ENCODE results near the gene ANKRD33B.

The ANKRD33B gene

DNA sequence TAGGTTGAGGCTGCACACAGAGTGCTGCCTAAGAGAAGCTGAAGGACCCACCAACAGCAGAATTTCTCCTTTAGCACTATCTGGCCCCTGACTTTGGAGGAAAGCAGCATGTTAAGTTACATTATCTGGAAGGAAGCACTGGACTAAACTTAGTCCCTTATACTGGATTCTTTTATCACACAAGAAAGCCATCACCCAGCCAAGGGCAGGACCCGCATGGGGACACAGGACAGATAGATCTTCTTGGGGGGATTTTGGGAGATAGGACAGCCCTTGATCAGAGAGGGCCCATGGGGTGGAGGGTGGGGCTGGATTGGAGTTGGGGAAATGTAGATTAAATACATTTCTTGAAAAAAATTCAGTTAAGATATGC lies 14.4 kb downstream of the ANKRD33B start:
- H3K27me3 ChIP-seq (ENCODE audit: control insufficient read depth, insufficient read depth, low read length): no peaks in the 10 kb centered on the region
- no peak overlapping the region for H3K4me3 ChIP-seq (ENCODE audit: low read length)
- H3K4me1 ChIP-seq (ENCODE audit: control insufficient read depth, insufficient read depth, low read length): no peaks in the 10 kb centered on the region
- H3K9ac ChIP-seq (ENCODE audit: low read length): no peak overlapping the region
- no peak overlapping the region for H3K27ac ChIP-seq (ENCODE audit: low read depth, low read length)
- no peaks in the 10 kb centered on the region for H3K36me3 ChIP-seq (ENCODE audit: control insufficient read depth, insufficient read depth, low read length)

DNA sequence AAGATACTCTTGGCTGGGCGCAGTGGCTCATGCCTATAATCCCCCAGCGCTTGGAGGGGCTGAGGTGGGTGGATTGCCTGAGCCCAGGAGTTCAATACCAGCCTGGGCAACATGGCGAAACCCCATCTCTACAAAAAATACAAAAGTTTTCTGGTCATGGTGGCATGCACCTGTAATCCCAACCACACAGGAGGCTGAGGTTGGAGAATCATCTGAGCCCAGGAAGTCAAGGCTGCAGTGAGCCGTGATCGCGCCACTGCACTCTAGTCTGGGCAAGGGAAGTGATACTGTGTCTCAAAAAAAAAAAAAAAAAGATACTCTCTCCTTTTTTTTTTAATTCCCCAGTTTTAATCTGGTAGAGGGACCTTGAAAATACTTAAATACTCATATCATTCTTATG lies 15.0 kb downstream of the ANKRD33B start:
- Histone ChIP-seq H3K27me3 (ENCODE audit: control insufficient read depth, insufficient read depth, low read length) (no peaks in the 10 kb centered on the region), H3K36me3 (ENCODE audit: control insufficient read depth, insufficient read depth, low read length) (no peaks in the 10 kb centered on the region), H3K27ac (ENCODE audit: low read depth, low read length) (no peak overlapping the region), H3K4me3 (ENCODE audit: low read length) (no peak overlapping the region), H3K4me1 (ENCODE audit: control insufficient read depth, insufficient read depth, low read length) (no peaks in the 10 kb centered on the region), H3K9ac (ENCODE audit: low read length) (no peak overlapping the region)

DNA sequence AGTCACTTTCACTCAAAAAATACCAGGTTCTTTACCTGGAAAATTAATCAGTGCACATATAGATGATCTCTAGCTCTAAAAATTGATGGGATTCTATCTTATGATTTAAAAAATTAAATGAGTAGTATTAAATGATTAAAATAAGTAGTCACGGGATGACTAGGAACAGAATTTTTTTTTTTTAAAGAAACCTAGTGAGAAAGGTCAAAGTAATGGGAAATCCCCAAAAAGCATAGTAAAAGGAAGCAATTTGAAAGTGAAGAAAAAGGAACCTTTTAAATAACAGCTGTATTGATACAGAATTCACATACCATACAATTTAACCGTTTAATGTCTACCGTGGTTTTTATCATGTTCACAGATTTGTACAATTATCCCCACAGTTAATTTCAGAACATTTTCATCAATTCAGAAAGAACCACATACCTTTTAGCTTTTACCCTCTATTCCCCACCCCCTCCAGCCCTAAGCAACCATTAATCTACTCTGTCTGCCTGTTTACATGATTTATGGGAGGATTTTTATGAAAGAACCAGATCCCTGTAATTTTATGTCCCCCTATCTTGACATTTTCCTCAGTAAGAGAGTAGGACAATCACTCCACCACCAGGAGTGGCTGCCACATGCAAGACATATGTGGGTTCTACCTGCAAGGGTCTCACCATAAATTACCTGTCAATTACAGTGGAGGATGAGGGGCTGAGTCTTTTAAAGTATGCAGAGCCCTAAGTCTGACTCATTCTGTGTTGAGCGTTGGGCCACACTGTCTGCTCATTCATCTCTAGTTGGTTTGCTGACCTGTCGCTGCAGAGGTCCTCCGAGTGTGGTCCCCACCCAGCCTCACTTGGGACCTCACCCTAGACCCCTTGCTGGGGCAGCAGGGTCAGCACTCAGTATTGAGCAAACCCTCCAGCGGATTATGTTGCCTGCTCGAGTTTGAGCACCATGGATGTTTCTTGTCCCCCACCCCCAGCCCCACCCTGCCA lies 16.0 kb downstream of the ANKRD33B start:
- no peaks in the 10 kb centered on the region for H3K27me3 ChIP-seq (ENCODE audit: control insufficient read depth, insufficient read depth, low read length)
- H3K4me1 ChIP-seq (ENCODE audit: control insufficient read depth, insufficient read depth, low read length): no peaks in the 10 kb centered on the region
- H3K36me3 ChIP-seq (ENCODE audit: control insufficient read depth, insufficient read depth, low read length): no peaks in the 10 kb centered on the region
- H3K9ac ChIP-seq (ENCODE audit: low read length): no peak overlapping the region
- H3K27ac ChIP-seq (ENCODE audit: low read depth, low read length): no peak overlapping the region
- no peak overlapping the region for H3K4me3 ChIP-seq (ENCODE audit: low read length)

DNA sequence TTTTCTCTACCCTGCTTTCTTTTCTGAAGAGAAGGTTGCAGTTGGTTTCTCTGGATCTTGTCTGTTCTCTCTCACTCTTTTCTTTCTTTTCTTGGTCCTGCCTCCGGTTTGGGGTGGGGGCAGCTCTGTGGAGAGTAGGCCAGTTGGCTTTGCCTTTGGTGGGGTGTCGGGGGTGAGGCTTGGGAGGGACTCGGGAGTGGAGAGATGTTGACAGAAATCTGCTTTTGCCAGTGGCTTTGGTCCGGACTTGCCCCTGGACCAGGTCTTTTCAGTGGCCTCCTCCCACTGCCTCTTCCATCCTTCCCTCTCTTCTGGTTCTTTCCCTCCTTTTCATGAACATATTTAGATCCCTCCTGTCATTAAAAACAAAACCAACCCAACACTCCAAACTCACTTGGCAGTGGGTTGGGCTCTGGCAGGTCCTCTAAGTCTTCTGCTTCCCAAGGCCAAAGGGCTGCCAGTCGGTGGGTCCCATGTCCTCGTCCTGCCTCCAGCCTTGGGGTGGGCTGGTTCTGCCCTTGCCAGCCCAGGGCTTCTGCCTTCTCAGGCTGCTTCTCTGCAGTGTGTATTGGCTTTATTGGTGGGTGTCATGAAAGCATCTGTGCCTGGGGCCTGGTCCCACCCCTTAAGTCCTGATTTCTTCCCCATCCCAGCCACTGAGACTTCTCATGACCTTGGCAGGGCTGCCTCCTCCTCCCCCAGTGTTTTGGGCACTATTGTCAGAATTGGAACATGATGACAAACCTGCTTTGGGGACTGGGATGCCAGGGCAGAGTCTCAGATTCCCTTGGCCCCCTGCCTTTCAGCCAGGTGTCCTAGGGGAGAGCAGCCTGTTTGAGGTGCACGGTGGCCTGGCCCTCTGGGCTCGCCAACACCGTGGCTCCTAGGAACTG lies 16.9 kb downstream of the ANKRD33B start:
- Histone ChIP-seq H3K4me3 (ENCODE audit: low read length) (no peak overlapping the region), H3K27ac (ENCODE audit: low read depth, low read length) (no peak overlapping the region), H3K27me3 (ENCODE audit: control insufficient read depth, insufficient read depth, low read length) (no peaks in the 10 kb centered on the region), H3K9ac (ENCODE audit: low read length) (no peak overlapping the region), H3K36me3 (ENCODE audit: control insufficient read depth, insufficient read depth, low read length) (no peaks in the 10 kb centered on the region), H3K4me1 (ENCODE audit: control insufficient read depth, insufficient read depth, low read length) (no peaks in the 10 kb centered on the region)

DNA sequence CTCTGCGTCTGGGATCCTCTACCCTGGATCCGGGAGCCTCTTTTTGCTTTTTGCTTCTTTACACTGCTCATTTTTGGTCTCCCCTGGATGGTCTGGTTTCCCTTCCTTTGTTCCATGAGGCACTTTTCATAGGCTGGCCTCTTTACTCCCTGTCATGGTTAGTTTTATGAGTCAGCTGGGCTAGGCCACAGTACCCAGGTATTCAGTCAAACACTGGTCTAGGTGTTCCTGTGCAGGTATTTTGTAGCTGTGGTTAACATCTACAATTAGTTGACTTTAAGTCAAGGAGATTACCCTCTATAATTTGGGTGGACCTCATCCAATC lies 17.5 kb downstream of the ANKRD33B start:
- Histone ChIP-seq H3K4me1 (ENCODE audit: control insufficient read depth, insufficient read depth, low read length) (no peaks in the 10 kb centered on the region), H3K36me3 (ENCODE audit: control insufficient read depth, insufficient read depth, low read length) (no peaks in the 10 kb centered on the region), H3K4me3 (ENCODE audit: low read length) (no peak overlapping the region), H3K9ac (ENCODE audit: low read length) (no peak overlapping the region), H3K27ac (ENCODE audit: low read depth, low read length) (no peak overlapping the region), H3K27me3 (ENCODE audit: control insufficient read depth, insufficient read depth, low read length) (no peaks in the 10 kb centered on the region)

DNA sequence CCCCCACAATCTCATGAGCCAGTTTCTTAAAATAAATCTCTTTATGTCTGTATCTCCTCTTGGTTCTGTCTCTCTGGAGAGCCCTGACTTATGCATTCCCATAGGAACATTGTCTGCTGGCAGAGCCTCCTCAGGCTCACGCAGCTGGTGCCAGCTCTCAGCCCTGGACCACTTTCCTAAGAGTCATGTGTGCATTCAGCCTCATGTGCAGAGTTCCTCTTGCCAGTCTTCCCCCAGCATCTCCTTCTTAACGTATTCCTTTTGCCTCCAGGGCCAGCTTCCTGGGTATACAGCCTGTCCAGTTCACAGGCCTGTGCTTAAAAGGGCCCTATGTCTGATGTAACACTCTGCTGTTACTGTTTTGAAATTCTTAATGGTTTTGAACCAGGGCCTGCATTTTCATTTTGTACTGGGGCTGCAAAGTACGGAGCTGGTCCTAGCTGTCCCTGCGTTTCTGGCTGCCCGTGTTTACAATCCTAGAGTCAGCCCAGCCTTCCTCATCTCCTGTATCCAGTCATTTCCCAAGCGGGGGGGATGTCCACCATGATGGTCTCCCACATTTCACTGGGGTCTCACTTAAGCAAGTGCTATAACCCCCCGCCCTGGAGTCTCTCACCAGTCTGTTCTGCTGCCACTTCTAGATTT lies 18.1 kb downstream of the ANKRD33B start:
- H3K4me3 ChIP-seq (ENCODE audit: low read length): no peak overlapping the region
- no peak overlapping the region for H3K27ac ChIP-seq (ENCODE audit: low read depth, low read length)
- H3K27me3 ChIP-seq (ENCODE audit: control insufficient read depth, insufficient read depth, low read length): no peaks in the 10 kb centered on the region
- H3K9ac ChIP-seq (ENCODE audit: low read length): no peak overlapping the region
- no peaks in the 10 kb centered on the region for H3K4me1 ChIP-seq (ENCODE audit: control insufficient read depth, insufficient read depth, low read length)
- H3K36me3 ChIP-seq (ENCODE audit: control insufficient read depth, insufficient read depth, low read length): no peaks in the 10 kb centered on the region

DNA sequence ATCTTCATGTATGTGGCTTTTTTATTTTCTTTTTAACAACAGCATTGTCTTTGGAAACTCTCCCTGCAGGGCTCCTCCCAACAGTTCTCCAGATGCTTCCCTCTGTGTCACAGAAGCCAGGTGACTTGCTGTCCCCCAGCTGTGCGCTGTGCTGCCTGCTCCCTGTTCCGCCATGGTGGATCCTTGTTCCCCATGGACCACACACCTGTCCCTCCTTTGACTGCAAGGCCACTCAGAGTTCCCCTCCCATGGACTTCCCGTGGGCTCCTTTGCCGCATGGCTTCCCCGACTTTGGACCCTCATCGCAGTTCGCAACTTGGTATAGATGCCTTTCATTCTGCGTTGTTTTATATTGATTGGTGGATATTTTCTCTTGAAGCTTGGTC lies 18.6 kb downstream of the ANKRD33B start:
- Histone ChIP-seq H3K4me1 (ENCODE audit: control insufficient read depth, insufficient read depth, low read length) (no peaks in the 10 kb centered on the region), H3K36me3 (ENCODE audit: control insufficient read depth, insufficient read depth, low read length) (no peaks in the 10 kb centered on the region), H3K27ac (ENCODE audit: low read depth, low read length) (no peak overlapping the region), H3K9ac (ENCODE audit: low read length) (no peak overlapping the region), H3K27me3 (ENCODE audit: control insufficient read depth, insufficient read depth, low read length) (no peaks in the 10 kb centered on the region), H3K4me3 (ENCODE audit: low read length) (no peak overlapping the region)

DNA sequence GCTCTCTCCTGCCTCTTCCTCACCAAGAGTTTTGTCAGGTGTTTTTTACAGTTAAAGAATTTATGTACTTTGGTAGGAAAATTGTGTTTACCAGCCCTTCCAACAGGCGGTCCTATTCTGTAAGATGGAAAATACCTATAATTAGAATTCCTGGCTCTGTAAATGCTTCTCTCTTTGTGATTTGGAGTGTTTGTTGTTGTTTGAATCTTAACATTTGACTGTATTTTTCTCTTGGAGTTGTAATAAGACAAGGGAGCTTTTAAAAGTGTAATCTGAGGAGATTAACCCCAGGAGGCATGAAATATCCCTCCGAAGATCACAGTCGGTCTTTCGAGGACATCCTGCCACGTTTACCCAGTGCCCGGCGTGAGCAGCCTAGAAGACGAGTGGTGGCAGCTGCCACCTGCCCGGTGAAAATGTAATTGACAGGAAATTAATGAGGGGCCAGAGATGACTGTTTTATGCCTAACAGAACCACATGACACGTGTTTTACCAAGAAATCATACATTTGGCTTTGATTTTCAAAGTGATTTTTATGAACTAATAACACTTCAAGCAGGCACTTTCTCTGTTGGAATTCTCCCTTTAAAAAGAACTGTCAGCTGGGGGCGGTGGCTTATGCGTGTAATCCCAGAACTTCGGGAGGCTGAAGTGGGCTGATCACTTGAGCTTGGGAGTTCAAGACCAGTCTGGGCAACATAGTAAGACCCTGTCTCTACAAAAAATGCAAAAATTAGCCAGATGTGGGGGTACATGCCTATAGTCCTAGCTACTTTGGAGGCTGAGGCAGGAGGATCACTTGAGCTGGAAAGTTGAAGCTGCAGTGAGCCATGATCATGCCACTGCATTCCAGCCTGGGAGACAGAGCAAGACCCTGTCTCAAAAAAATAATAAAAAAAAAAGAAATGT lies 20.0 kb downstream of the ANKRD33B start:
- Histone ChIP-seq H3K4me1 (ENCODE audit: control insufficient read depth, insufficient read depth, low read length) (no peaks in the 10 kb centered on the region), H3K27ac (ENCODE audit: low read depth, low read length) (no peak overlapping the region), H3K9ac (ENCODE audit: low read length) (no peak overlapping the region), H3K27me3 (ENCODE audit: control insufficient read depth, insufficient read depth, low read length) (no peaks in the 10 kb centered on the region), H3K36me3 (ENCODE audit: control insufficient read depth, insufficient read depth, low read length) (no peaks in the 10 kb centered on the region), H3K4me3 (ENCODE audit: low read length) (no peak overlapping the region)

DNA sequence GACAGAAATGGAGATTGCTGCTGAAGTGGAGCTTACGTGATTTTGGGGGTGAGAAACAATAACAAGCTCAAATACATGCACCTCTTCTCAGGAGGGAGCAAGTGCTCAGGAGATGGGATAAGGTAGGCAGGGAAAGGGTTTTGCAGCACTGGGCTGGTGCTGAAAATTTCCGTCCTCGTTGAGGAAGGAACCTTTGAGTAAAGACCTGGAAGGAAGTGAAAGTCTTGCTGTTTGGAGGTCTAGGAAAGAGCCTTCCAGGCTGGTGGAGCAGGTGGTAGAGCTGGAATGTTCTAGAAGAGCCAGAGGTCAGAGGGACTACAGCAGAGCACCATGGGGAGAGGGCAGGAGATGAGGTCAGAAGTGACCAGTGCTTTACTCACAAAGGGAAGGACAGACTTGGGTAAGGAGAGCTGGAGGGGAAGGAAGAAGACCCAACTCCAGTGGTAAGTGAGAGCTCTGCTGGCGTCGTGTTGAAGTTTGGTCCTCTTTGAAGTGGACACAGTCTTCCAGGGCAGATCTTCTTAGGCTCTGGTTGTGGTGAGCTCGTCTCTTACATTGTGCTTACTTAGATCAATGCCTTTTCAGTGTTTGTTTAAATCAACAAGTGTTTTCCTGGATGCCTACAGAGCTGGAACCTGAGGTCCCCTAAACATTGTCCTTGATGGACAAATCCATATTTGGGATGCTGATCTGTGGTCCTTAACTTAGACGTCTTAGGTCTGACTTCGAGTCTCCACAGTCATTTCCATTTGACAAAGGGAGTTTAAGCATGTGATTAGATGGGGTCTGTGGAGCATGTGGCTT lies 21.0 kb downstream of the ANKRD33B start:
- no peaks in the 10 kb centered on the region for H3K27me3 ChIP-seq (ENCODE audit: control insufficient read depth, insufficient read depth, low read length)
- H3K9ac ChIP-seq (ENCODE audit: low read length): no peak overlapping the region
- H3K4me3 ChIP-seq (ENCODE audit: low read length): no peak overlapping the region
- no peaks in the 10 kb centered on the region for H3K36me3 ChIP-seq (ENCODE audit: control insufficient read depth, insufficient read depth, low read length)
- no peak overlapping the region for H3K27ac ChIP-seq (ENCODE audit: low read depth, low read length)
- H3K4me1 ChIP-seq (ENCODE audit: control insufficient read depth, insufficient read depth, low read length): no peaks in the 10 kb centered on the region

DNA sequence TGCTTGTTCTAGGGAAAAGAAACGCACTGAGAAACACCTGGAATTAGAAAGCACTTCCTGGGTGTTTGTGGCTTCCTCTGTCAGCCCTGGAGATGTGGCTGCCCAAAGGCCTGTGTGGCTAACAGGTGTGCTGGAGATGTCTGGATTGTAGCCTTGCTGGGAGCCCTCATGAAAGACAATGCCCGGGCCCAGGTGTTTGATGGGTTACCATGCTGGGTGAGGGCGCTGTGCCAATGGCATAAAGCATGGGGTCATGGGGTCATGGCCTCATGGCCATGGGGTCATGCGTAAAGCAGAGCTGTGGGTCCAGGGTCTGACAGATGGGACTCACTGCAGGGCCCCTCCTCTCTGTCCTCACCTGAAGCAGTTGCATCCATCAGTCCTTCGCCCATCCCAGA lies 21.6 kb downstream of the ANKRD33B start:
- H3K36me3 ChIP-seq (ENCODE audit: control insufficient read depth, insufficient read depth, low read length): no peaks in the 10 kb centered on the region
- H3K4me3 ChIP-seq (ENCODE audit: low read length): no peak overlapping the region
- H3K4me1 ChIP-seq (ENCODE audit: control insufficient read depth, insufficient read depth, low read length): no peaks in the 10 kb centered on the region
- H3K27ac ChIP-seq (ENCODE audit: low read depth, low read length): no peak overlapping the region
- H3K27me3 ChIP-seq (ENCODE audit: control insufficient read depth, insufficient read depth, low read length): no peaks in the 10 kb centered on the region
- H3K9ac ChIP-seq (ENCODE audit: low read length): no peak overlapping the region

DNA sequence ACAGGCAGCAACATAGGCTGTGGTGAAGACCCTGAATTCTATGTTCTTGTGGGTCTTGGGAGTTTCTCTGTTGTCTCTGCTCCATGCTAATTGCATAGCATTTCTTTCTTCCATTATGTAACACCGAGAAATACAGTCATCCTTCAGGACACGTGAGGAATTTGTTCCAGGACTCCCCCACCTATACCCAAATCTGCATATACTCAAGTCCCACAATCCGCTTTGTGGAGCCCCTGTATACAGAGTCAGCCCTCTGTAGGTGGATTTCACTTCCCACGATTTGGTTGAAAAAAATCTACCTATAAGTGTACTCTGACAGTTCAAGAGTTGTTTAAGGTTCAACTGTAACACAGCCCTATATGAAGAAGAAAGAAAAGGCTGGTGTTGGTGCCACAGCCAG lies 22.1 kb downstream of the ANKRD33B start:
- no peaks in the 10 kb centered on the region for H3K27me3 ChIP-seq (ENCODE audit: control insufficient read depth, insufficient read depth, low read length)
- H3K9ac ChIP-seq (ENCODE audit: low read length): no peak overlapping the region
- H3K4me1 ChIP-seq (ENCODE audit: control insufficient read depth, insufficient read depth, low read length): no peaks in the 10 kb centered on the region
- no peak overlapping the region for H3K4me3 ChIP-seq (ENCODE audit: low read length)
- no peaks in the 10 kb centered on the region for H3K36me3 ChIP-seq (ENCODE audit: control insufficient read depth, insufficient read depth, low read length)
- no peak overlapping the region for H3K27ac ChIP-seq (ENCODE audit: low read depth, low read length)

Data from rectal smooth muscle tissue (tissue), 1 donor.